ENCODE data around the gene ABCG1. TPM values are rescaled to one million over a fixed set of nuclear protein-coding genes. Genes with fewer than 3 reads are reported as not detected.

ABCG1 gene
- total and polyA plus RNA-seq, 2 donors (not counting 1 experiment from before 2014, with no cell fraction given): under 0.01 to 0.12 TPM

DNA sequence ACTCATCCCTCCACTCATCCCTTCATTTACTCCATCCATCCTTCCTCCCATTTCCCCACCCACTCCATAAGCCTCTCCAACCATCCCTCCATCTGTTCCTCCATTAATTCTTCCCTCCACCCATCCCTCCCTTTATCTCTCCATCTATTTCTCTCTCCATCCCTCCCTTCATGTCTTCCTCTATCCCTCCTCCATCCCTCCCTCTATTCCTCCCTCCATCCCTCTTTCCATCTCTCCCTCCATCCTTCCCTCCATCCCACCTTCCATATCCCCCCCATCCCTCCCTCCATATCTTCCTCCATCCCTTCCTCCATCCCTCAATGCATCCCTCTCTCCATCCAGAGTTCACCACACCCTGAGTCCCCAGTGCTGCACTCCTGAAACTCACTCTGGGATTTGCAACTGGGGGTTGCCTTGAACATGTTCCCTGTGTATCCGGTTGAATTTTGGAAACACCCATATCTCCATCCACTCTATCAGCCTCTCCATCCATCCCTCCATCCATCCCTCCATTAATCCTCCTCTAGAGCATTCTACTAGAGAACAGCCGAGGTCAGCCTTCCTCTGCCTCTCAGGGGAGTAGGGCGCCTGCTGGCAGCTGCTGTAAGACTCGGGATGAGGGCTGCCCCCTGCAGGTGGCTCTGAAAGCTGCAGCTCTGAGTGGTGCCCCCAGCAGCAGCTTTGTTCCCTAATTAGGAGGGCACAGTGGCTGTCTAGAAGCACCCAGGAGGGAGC is 39.4 kb downstream of the ABCG1 start:
- Histone ChIP-seq H3K4me2 (ENCODE audit: extremely low read depth, insufficient read depth, low read length) (no peak overlapping the region), H3K27ac (ENCODE audit: insufficient read depth, low read length) (no peak overlapping the region), H3K36me3 (ENCODE audit: control insufficient read depth, insufficient read depth, low read length) (no peaks in the 10 kb centered on the region), H4K20me1 (ENCODE audit: control insufficient read depth, extremely low read depth, insufficient read depth, low read length) (no peaks in the 10 kb centered on the region), H3K4me1 (ENCODE audit: control insufficient read depth, extremely low read depth, insufficient read depth, low read length) (no peaks in the 10 kb centered on the region), H3K27me3 (ENCODE audit: control insufficient read depth, insufficient read depth, low read length) (peaks cover 3% of the 10 kb centered on the region), H3K9me3 (ENCODE audit: control insufficient read depth, insufficient read depth, low read depth, low read length) (no peaks in the 10 kb centered on the region), H3K4me3 (replicated peaks in 1 of 4; ENCODE audit: control extremely low read depth in 1 of 4, insufficient read depth in 1 of 4, low read depth in 3 of 4, low read length in 4 of 4) (no peak overlapping the region), H3K79me2 (ENCODE audit: control insufficient read depth, insufficient read depth, low read length) (no peaks in the 10 kb centered on the region), H2AFZ (ENCODE audit: low read length) (no peak overlapping the region), H3K9ac (ENCODE audit: insufficient read depth, low read length) (no peak overlapping the region)
- TF ChIP-seq, protein P1, sequence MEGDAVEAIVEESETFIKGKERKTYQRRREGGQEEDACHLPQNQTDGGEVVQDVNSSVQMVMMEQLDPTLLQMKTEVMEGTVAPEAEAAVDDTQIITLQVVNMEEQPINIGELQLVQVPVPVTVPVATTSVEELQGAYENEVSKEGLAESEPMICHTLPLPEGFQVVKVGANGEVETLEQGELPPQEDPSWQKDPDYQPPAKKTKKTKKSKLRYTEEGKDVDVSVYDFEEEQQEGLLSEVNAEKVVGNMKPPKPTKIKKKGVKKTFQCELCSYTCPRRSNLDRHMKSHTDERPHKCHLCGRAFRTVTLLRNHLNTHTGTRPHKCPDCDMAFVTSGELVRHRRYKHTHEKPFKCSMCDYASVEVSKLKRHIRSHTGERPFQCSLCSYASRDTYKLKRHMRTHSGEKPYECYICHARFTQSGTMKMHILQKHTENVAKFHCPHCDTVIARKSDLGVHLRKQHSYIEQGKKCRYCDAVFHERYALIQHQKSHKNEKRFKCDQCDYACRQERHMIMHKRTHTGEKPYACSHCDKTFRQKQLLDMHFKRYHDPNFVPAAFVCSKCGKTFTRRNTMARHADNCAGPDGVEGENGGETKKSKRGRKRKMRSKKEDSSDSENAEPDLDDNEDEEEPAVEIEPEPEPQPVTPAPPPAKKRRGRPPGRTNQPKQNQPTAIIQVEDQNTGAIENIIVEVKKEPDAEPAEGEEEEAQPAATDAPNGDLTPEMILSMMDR (conservative IDR thresholded peaks at IDR 0.05 in 1 of 2, IDR thresholded peaks at IDR 0.05 in 1 of 2; ENCODE audit: low read depth in 1 of 2, low read length in 2 of 2): peak; percentile 56 to 73
- TF ChIP-seq EZH2 (IDR thresholded peaks at IDR 0.05; ENCODE audit: low read length, missing control alignments): no peak
- peak; percentile 14 to 49 for DNase-seq (ENCODE audit: low read depth in 2 of 2)

DNA sequence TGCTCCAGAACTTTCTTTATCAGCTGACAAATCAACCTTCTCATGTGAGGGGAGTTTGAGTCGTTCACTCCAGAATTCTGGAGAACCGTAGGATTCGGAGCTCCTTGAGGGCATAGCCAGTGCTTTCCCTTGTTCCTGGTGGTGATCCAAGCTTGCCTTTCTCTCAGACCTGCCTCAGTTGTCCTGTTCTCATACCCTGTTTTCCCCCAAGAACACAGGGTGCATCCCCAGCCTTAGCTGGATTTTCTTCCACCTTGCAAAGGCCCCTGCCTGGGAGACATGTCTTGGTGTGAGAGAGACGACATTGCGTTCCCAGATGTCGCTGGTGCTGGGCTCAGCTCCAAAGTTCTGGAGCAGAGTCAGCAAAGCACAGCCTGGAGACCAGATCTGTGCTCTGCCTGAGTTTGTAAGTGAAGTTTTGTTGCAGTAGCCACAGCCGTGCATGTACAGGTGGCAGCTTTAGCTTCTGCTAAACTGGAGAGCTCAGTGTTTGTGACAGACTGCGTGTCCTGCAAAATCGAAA is 40.0 kb downstream of the ABCG1 start:
- no peaks in the 10 kb centered on the region for H3K4me1 ChIP-seq (ENCODE audit: control insufficient read depth, extremely low read depth, insufficient read depth, low read length)
- TF ChIP-seq, protein P1 (conservative IDR thresholded peaks at IDR 0.05 in 1 of 2, IDR thresholded peaks at IDR 0.05 in 1 of 2; ENCODE audit: low read depth in 1 of 2, low read length in 2 of 2): no peak
- no peak for TF ChIP-seq EZH2 (IDR thresholded peaks at IDR 0.05; ENCODE audit: low read length, missing control alignments)
- H3K27me3 ChIP-seq (ENCODE audit: control insufficient read depth, insufficient read depth, low read length): peaks cover 3% of the 10 kb centered on the region
- H4K20me1 ChIP-seq (ENCODE audit: control insufficient read depth, extremely low read depth, insufficient read depth, low read length): no peaks in the 10 kb centered on the region
- no peak overlapping the region for H3K9ac ChIP-seq (ENCODE audit: insufficient read depth, low read length)
- no peak overlapping the region for H2AFZ ChIP-seq (ENCODE audit: low read length)
- no peaks in the 10 kb centered on the region for H3K36me3 ChIP-seq (ENCODE audit: control insufficient read depth, insufficient read depth, low read length)
- H3K79me2 ChIP-seq (ENCODE audit: control insufficient read depth, insufficient read depth, low read length): no peaks in the 10 kb centered on the region
- H3K27ac ChIP-seq (ENCODE audit: insufficient read depth, low read length): no peak overlapping the region
- H3K4me3 ChIP-seq (replicated peaks in 1 of 4; ENCODE audit: control extremely low read depth in 1 of 4, insufficient read depth in 1 of 4, low read depth in 3 of 4, low read length in 4 of 4): no peak overlapping the region
- H3K4me2 ChIP-seq (ENCODE audit: extremely low read depth, insufficient read depth, low read length): no peak overlapping the region
- DNase-seq (ENCODE audit: low read depth in 2 of 2): no peak
- H3K9me3 ChIP-seq (ENCODE audit: control insufficient read depth, insufficient read depth, low read depth, low read length): no peaks in the 10 kb centered on the region

DNA sequence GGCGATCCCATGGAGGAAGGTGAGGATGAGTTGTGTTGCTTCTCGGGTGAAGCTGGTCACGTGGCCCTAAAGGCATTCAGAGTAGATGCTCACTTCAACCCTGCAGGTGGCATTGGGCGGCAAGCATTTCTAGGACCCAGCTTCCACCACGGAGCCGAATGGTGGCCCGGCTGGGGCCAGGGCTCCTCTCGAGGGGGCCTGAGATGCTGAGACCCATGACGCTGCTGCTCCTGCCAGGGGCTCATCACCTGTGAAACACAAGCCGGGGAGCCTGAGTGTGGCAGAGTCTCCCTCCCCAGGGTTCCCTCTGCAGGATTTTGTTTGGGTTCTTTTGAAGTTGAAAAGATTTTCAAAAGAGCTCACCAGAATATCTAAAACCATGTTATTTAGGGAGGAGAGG is 41.2 kb downstream of the ABCG1 start:
- Histone ChIP-seq H4K20me1 (ENCODE audit: control insufficient read depth, extremely low read depth, insufficient read depth, low read length) (no peaks in the 10 kb centered on the region), H3K79me2 (ENCODE audit: control insufficient read depth, insufficient read depth, low read length) (no peaks in the 10 kb centered on the region), H2AFZ (ENCODE audit: low read length) (no peak overlapping the region), H3K36me3 (ENCODE audit: control insufficient read depth, insufficient read depth, low read length) (no peaks in the 10 kb centered on the region), H3K9me3 (ENCODE audit: control insufficient read depth, insufficient read depth, low read depth, low read length) (no peaks in the 10 kb centered on the region), H3K4me3 (replicated peaks in 1 of 4; ENCODE audit: control extremely low read depth in 1 of 4, insufficient read depth in 1 of 4, low read depth in 3 of 4, low read length in 4 of 4) (no peak overlapping the region), H3K27me3 (ENCODE audit: control insufficient read depth, insufficient read depth, low read length) (peaks cover 3% of the 10 kb centered on the region), H3K4me2 (ENCODE audit: extremely low read depth, insufficient read depth, low read length) (no peak overlapping the region), H3K4me1 (ENCODE audit: control insufficient read depth, extremely low read depth, insufficient read depth, low read length) (no peaks in the 10 kb centered on the region), H3K27ac (ENCODE audit: insufficient read depth, low read length) (no peak overlapping the region), H3K9ac (ENCODE audit: insufficient read depth, low read length) (no peak overlapping the region)
- no peak for TF ChIP-seq EZH2 (IDR thresholded peaks at IDR 0.05; ENCODE audit: low read length, missing control alignments)
- TF ChIP-seq, protein P1 (conservative IDR thresholded peaks at IDR 0.05 in 1 of 2, IDR thresholded peaks at IDR 0.05 in 1 of 2; ENCODE audit: low read depth in 1 of 2, low read length in 2 of 2): no peak
- no peak for DNase-seq (ENCODE audit: low read depth in 2 of 2)
